Nucleus accumbens (tissue), 56 donors: ENCODE data around the gene ICOSLG.
"Not testable (repeated sequence)": the region's sequence is repeated elsewhere in the genome, so short reads cannot be mapped to it uniquely, and the experiment has no call there.

Experiments
- DNase-seq, 56 donors: peaks; one replicate each; lab custom pipeline; 2025; lab: John Stamatoyannopoulos, UW

ICOSLG gene

DNA sequence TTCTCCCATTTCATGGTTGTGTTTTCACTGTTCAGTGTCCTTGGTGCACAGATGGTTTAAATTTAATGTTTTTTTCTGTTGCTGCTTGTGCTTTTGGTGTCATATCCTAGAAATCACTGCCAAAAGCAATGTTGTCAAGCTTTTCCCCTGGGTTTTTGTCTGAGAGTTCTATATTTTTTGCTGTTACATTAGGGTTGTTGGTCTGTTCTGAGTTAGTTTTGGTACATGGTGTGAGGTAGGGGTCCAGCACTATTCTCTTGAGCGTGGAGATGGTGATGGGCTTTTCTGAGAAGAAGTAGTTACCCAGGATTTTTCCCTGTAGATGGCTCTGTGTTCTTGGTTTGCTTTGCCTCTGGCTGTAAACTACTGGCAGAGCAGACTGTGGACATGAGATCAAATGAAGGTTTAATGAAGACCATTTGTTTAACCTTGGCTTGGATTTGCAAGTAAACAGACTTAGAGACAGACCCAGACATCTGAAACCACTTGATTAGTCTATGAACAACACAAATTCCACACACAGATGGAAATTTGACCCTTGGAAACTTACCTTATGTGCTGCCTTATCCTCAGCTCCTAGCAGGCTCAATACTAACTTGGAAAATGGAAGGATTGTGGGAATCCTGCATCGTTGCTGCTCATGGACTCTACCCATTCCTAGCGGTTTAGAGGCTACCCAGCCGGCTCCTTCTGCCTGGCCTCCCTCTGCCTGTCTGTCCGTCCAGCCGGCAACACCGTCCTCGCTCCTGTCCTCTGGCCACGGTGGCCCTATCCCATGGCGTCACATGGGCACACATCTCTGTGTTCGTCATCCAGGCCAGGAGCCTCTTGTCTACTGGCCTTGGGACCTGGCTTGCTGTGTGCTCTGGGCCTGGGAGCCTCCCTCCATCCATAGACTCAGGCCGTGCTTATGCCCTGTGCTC lies 50.1 kb downstream of the ICOSLG start:
- DNase-seq = not testable (repeated sequence)

DNA sequence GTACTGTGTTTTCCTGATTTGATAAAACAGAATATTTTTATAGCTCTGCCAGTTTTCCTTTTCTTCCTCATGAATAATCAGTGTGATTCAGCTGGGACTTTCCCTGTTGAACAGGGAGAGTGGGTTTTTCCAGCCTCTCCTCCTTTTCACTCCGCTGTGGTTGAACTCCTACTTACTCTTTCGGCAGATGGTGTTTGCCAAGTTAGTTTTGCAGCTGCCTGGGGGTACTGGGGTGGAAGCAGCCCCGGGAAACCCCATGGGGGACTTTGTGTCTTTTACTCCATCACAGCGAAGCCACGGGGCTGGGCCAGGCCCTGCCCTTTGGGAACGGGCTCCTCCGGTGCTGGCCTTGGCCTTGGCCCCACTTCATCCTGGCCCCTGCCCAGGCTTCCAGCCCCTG lies 55.9 kb downstream of the ICOSLG start:
- not testable (repeated sequence) for DNase-seq

DNA sequence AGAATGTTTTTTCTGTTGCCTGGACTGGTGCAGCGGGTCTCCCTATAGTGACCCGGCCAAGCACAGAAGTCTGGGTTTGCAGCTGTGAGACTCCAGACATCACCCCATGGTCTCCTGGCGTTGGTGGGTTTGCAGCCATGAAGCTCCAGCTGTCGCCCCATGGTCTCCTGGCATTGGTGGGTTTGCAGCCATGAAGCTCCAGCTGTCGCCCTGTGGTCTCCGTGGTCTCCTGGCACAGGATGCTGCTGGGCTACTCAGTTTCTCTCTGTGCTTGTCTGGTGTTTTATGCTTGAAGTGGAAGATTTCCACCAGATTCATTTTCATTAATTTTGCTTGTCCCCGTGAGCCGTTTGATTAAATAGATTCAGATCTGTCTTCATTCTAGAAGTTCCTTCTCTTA lies 58.5 kb downstream of the ICOSLG start:
- DNase-seq = not testable (repeated sequence)

DNA sequence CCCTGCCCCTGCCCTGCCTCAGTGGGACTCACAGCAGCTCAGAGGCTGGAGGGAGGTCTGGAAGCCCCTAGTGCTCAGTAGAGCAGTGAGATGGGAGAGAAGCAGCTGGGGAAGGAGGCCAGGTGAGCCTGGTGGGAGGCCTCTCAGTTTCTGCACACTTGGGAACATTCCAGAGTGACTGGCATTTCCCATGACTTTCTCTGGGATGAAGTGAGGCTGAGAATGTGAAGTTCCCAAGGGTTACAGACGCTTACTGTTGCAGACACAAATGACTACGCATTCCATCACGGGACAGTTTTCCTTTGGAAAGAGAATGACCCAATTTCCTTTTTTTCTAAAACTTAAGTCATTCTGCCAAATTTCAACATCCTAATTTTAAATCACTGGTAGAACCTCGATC lies 59.2 kb downstream of the ICOSLG start:
- not testable (repeated sequence) for DNase-seq

DNA sequence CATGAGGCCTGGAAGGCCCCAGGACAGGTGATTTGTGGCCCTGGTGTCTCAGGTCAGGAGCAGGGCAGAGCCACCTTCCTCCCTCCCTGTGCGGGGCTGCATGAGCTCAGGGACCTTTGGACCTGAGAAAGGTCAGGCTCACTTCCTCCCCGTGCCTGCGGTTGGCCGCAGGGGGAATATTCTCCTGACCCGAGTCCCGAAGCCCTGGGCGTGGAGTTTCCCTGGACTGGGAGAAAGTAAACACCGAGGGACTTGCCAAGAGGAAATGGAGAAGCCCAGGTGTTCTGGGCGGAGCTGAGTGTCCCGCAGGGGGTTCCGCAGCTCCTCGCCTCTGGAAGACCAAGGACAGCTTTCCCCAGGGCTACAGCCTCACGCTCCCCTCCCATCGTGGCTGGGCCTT lies 64.6 kb downstream of the ICOSLG start:
- not testable (repeated sequence) for DNase-seq

DNA sequence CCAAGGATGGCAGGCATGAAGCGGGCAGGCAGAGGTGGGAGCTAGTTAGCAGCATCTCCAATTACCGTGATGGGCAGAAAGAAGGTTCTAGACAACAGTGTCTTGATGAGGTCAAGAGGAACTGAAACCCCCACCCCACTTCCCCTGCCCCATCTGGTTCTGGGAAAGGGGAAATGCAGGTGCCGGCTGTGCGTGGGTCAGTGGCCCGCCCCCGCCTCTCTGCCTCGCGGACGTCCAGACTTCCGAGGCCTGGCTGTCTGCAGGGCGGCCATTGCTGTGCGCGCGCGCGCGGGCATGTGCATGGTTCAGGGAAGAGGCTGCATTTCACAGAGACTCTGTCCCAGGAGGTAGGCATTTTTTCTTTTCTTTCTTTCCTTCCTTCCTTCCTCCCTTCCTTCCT lies 65.6 kb downstream of the ICOSLG start:
- DNase-seq = not testable (repeated sequence)
